ENCODE results near the gene ARMC10.
"Not testable (repeated sequence)": the region's sequence is repeated elsewhere in the genome, so short reads cannot be mapped to it uniquely, and the experiment has no call there.

Gene ARMC10

GRCh38 chr7:103074519-103075336 is at the start of gene ARMC10, which contains the start of gene FBXL13:
Gene ARMC10 (plus strand): TSS chr7:103075140. CDS start chr7:103075273, 133 bp downstream.
Gene FBXL13 (minus strand): TSS chr7:103074796.
- DNase-seq (ENCODE audit: low read depth in 4 of 4, low spot score in 1 of 4), result peak; percentile 79 to 87 (median 83)

GRCh38 chr7:103025341-103025740 is 49.6 kb upstream of the ARMC10 start:
- DNase-seq (ENCODE audit: low read depth in 4 of 4, low spot score in 1 of 4), result no peak

GRCh38 chr7:103031024-103031423 is 43.9 kb upstream of the ARMC10 start:
- no peak for DNase-seq (ENCODE audit: low read depth in 4 of 4, low spot score in 1 of 4)

- no peak for DNase-seq (ENCODE audit: low read depth in 4 of 4, low spot score in 1 of 4)
These were observed 43.2 kb upstream of the ARMC10 start for GRCh38 chr7:103031781-103032180.

- not testable (repeated sequence) for DNase-seq (ENCODE audit: low read depth in 4 of 4, low spot score in 1 of 4)
These were observed 40.6 kb upstream of the ARMC10 start for GRCh38 chr7:103034318-103034717.

- no peak for DNase-seq (ENCODE audit: low read depth in 4 of 4, low spot score in 1 of 4)
These were observed 37.5 kb upstream of the ARMC10 start for GRCh38 chr7:103037476-103037822.

GRCh38 chr7:103037823-103038739 is 36.9 kb upstream of the ARMC10 start:
- not testable (repeated sequence) for DNase-seq (ENCODE audit: low read depth in 4 of 4, low spot score in 1 of 4)

GRCh38 chr7:103041815-103042214 is 33.1 kb upstream of the ARMC10 start:
- DNase-seq (ENCODE audit: low read depth in 4 of 4, low spot score in 1 of 4), result not testable (repeated sequence)

GRCh38 chr7:103048833-103049232 is 26.1 kb upstream of the ARMC10 start:
- no peak for DNase-seq (ENCODE audit: low read depth in 4 of 4, low spot score in 1 of 4)

GRCh38 chr7:103051519-103051918 is 23.4 kb upstream of the ARMC10 start:
- no peak for DNase-seq (ENCODE audit: low read depth in 4 of 4, low spot score in 1 of 4)

GRCh38 chr7:103056006-103056405 is 18.9 kb upstream of the ARMC10 start:
- DNase-seq (ENCODE audit: low read depth in 4 of 4, low spot score in 1 of 4), result not testable (repeated sequence)

GRCh38 chr7:103058122-103058521 is 16.8 kb upstream of the ARMC10 start:
- no peak for DNase-seq (ENCODE audit: low read depth in 4 of 4, low spot score in 1 of 4)

- no peak for DNase-seq (ENCODE audit: low read depth in 4 of 4, low spot score in 1 of 4)
These were observed 15.5 kb upstream of the ARMC10 start for GRCh38 chr7:103059471-103059870.

- DNase-seq (ENCODE audit: low read depth in 4 of 4, low spot score in 1 of 4), result no peak
These were observed 11.0 kb upstream of the ARMC10 start for GRCh38 chr7:103063895-103064294.

- DNase-seq (ENCODE audit: low read depth in 4 of 4, low spot score in 1 of 4), result peak in 1 of 4 experiments; percentile 28
These were observed 9.3 kb upstream of the ARMC10 start for GRCh38 chr7:103065667-103066066.

GRCh38 chr7:103068414-103069403 is 6.2 kb upstream of the ARMC10 start:
- DNase-seq (ENCODE audit: low read depth in 4 of 4, low spot score in 1 of 4), result no peak

- no peak for DNase-seq (ENCODE audit: low read depth in 4 of 4, low spot score in 1 of 4)
These were observed 3.9 kb upstream of the ARMC10 start for GRCh38 chr7:103071000-103071399.

GRCh38 chr7:103073989-103074518 is 886 bp upstream of the ARMC10 start:
- DNase-seq (ENCODE audit: low read depth in 4 of 4, low spot score in 1 of 4), result no peak

GRCh38 chr7:103075337-103075918 is 488 bp downstream of the ARMC10 start:
- DNase-seq (ENCODE audit: low read depth in 4 of 4, low spot score in 1 of 4), result peak; percentile 54 to 73 (median 68)

GRCh38 chr7:103076764-103077163 is 1.8 kb downstream of the ARMC10 start:
- no peak for DNase-seq (ENCODE audit: low read depth in 4 of 4, low spot score in 1 of 4)

Data from stimulated activated CD4-positive, alpha-beta T cell treated with anti-CD3 and anti-CD28 coated beads, Interleukin-1b, Interleukin-23, amount 100 ng/mL, for 24 hours (primary cell).